Kidney (tissue), 14 donors: Measurements from ENCODE around the gene RAD51B. TPM values are rescaled to one million over a fixed set of nuclear protein-coding genes. Genes with fewer than 3 reads are reported as not detected.

Source experiments
- DNase-seq, 5 donors: peaks; one replicate each; pipeline ENCODE4 v3.0.0-alpha.2; 2013 to 2020
- FAIRE-seq: peaks from 2 replicates; lab custom pipeline; 2012; peaks lifted over from hg19 to GRCh38; lab: Jason Lieb, UNC
- H3K27ac ChIP-seq, 2 donors: one replicate each; pipeline ENCODE4 v1.7.0; 2013; ENCODE audit warnings: low read depth in 2 of 2, low read length in 2 of 2, inconsistent platforms in 1 of 2
- H3K27me3 ChIP-seq: one replicate; pipeline ENCODE4 v1.7.1; 2013; ENCODE audit warnings: low read length, inconsistent platforms; ENCODE audit not compliant: control insufficient read depth, insufficient read depth
- H3K36me3 ChIP-seq, 3 donors: one replicate each; pipeline versions ENCODE4 v1.7.0 to v1.7.1; 2013; ENCODE audit warnings: low read length in 3 of 3, control low read depth in 1 of 3, inconsistent platforms in 1 of 3; ENCODE audit not compliant: insufficient read depth in 3 of 3, control insufficient read depth in 2 of 3
- H3K4me1 ChIP-seq, 3 donors: one replicate each; pipeline versions ENCODE4 v1.7.0 to v1.7.1; 2013; ENCODE audit warnings: low read length in 3 of 3, inconsistent platforms in 1 of 3, low read depth in 1 of 3; ENCODE audit not compliant: control insufficient read depth in 2 of 3, insufficient read depth in 2 of 3
- H3K4me3 ChIP-seq, 3 donors: one replicate each; pipeline versions ENCODE4 v1.7.0 to v1.8.1; 2013; ENCODE audit warnings: low read length in 3 of 3, control low read depth in 1 of 3, inconsistent platforms in 1 of 3
- H3K9ac ChIP-seq, 3 donors: one replicate each; pipeline versions ENCODE4 v1.7.0 to v1.7.1; 2013; ENCODE audit warnings: low read length in 3 of 3, control low read depth in 1 of 3, inconsistent platforms in 1 of 3
- H3K9me3 ChIP-seq, 3 donors: one replicate each; pipeline versions ENCODE4 v1.7.0 to v1.7.1; 2013; ENCODE audit warnings: low read length in 3 of 3, control low read depth in 1 of 3, inconsistent platforms in 1 of 3; ENCODE audit not compliant: control insufficient read depth in 2 of 3, insufficient read depth in 1 of 3
- intact Hi-C: fragments of 100-400 bp; cut with DNase I; formaldehyde crosslinking; loops from one replicate; pipeline ENCODE4 v1.11.1; 2022
- polyA plus RNA-seq: library from polyadenylated mRNA; stranded (reverse); fragments of 350-450 nt; fragmentation: Illumina TruSeq; extraction: RNeasy Lipid Tissue Mini Kit (QIAGEN cat#74804); gene quantifications from one replicate; pipeline ENCODE4 v1.2.3, GENCODE V29; 2014; ENCODE audit warnings: low read depth, low replicate concordance; ENCODE audit not compliant: insufficient read depth
- total RNA-seq: library from RNA; stranded (reverse); fragmentation: NEBNext Ultra II Directional; extraction: Animal tissue kit (Norgen Biotek cat#: 25700); gene quantifications from one replicate; pipeline ENCODE4 v1.2.1, GENCODE V29; 2021
- TF ChIP-seq, protein P1 (sequence below): IDR thresholded peaks from 3 replicates; pipeline ENCODE4 v1.5.1; 2012; ENCODE audit warnings: mild to moderate bottlenecking, moderate library complexity, borderline replicate concordance; ENCODE audit not compliant: insufficient read depth; ENCODE audit errors: extremely low read depth
- donor health status: control.
- donor health status: control.
- donor health status: control.
- donor health status: control.
- donor health status: control.
- donor health status: DM: yes; HTN: yes; CAD: no.
- donor health status: Normal renal cell carcinoma (clear cell type).

RAD51B gene
- total and polyA plus RNA-seq, 2 donors from 2014 or later, result 6.9 to 18.0 TPM

DNA sequence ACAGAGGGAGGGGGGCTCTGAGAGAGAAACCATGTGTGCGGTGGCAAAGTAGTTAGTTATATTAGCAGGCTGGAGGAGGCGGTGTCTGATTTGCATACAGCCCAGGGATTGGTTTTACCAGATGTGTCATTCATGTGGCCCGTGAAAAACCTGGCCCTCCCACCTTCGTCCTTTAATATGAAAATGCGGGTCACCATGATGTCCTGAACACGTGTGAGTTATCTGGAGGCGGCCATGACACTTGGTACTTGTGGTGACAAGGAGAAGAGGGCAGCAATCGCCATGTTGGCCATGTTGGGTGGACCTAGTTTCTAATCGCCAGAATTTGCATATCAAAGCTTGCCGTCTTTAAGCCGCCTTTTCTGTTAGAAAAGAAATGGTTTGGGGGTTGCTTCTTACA is 108.8 kb downstream of the RAD51B start:
- H3K9ac ChIP-seq, result no peak overlapping the region
- no peaks in the 10 kb centered on the region for H3K27me3 ChIP-seq
- H3K4me3 ChIP-seq, result no peak overlapping the region
- peaks cover 0 to 8% (median 0%) of the 10 kb centered on the region in 3 donors for H3K9me3 ChIP-seq
- no peaks in the 10 kb centered on the region for H3K36me3 ChIP-seq
- intact Hi-C loops, result no loop called here
- no peak for FAIRE-seq
- DNase-seq, result no peak
- TF ChIP-seq, protein P1, sequence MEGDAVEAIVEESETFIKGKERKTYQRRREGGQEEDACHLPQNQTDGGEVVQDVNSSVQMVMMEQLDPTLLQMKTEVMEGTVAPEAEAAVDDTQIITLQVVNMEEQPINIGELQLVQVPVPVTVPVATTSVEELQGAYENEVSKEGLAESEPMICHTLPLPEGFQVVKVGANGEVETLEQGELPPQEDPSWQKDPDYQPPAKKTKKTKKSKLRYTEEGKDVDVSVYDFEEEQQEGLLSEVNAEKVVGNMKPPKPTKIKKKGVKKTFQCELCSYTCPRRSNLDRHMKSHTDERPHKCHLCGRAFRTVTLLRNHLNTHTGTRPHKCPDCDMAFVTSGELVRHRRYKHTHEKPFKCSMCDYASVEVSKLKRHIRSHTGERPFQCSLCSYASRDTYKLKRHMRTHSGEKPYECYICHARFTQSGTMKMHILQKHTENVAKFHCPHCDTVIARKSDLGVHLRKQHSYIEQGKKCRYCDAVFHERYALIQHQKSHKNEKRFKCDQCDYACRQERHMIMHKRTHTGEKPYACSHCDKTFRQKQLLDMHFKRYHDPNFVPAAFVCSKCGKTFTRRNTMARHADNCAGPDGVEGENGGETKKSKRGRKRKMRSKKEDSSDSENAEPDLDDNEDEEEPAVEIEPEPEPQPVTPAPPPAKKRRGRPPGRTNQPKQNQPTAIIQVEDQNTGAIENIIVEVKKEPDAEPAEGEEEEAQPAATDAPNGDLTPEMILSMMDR, result no peak
- no peak overlapping the region for H3K27ac ChIP-seq
- H3K4me1 ChIP-seq, result no peaks in the 10 kb centered on the region

DNA sequence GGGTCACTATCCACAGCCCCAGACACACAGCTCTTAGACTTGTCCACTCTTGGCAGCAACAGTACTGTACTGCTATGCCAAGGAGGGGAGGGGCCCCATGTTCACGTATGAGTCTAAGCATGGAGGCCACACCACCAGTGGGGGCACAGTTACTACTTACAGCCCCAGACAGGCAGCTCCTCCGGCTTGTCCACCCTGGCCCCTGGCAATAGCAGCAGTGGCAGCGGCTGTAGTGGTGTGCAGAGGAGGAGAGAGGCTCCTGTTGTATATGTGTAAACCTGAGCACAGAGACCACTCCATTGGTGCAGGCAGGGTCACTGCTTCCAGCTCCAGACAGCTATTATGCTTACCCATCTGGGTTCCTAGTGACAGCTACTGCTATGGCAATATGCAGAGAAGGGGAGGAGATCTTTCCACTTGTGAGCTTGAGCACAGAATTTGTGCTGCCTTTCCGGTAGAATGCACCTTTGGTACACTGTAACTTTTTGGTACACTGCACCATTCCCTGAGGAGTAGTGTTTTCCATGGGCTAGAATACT is 113.2 kb downstream of the RAD51B start:
- FAIRE-seq (no peak), DNase-seq (no peak)
- Histone ChIP-seq H3K9ac (no peak overlapping the region), H3K4me1 (peaks cover 0 to 7% (median 3%) of the 10 kb centered on the region in 3 donors), H3K9me3 (peaks cover 0 to 8% (median 0%) of the 10 kb centered on the region in 3 donors), H3K36me3 (no peaks in the 10 kb centered on the region), H3K4me3 (no peak overlapping the region), H3K27ac (no peak overlapping the region), H3K27me3 (no peaks in the 10 kb centered on the region)
- intact Hi-C loops, result loop anchor here (10.0 kb wide), 1 partner anchor 892 kb away; no protein-coding TSS in a partner anchor
- TF ChIP-seq, protein P1, result no peak

DNA sequence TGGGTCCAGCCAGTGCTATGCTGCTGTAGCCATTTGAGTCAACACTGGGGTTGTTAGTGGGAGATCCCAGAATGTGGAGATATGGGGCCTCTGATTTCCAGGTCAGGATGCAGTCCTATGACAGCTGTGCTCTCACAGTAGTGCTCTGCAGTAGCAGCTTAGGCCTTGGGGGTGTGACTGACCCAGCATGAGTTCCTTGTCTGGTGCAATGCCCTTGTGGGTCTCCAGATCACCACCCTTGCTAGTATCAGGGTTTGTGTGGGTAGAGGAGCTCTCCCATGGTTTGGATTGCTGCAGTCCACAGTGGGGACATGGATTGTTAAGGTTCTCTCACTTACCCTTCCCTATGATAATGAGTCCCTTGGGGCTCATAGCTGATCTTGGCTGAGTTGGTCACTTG is 113.7 kb downstream of the RAD51B start:
- Histone ChIP-seq H3K27ac (no peak overlapping the region), H3K36me3 (no peaks in the 10 kb centered on the region), H3K4me1 (peaks cover 0 to 7% (median 3%) of the 10 kb centered on the region in 3 donors), H3K9me3 (peaks cover 0 to 8% (median 0%) of the 10 kb centered on the region in 3 donors), H3K27me3 (no peaks in the 10 kb centered on the region), H3K9ac (no peak overlapping the region), H3K4me3 (no peak overlapping the region)
- FAIRE-seq (no peak), DNase-seq (no peak)
- TF ChIP-seq, protein P1, result no peak
- intact Hi-C loops, result loop anchor here (10.0 kb wide), 1 partner anchor 892 kb away; no protein-coding TSS in a partner anchor
